ENCODE data around the gene SPARC.

- TF ChIP-seq CTCF (IDR thresholded peaks at IDR 0.05; ENCODE audit: insufficient read depth, low read length): no peak
- TF ChIP-seq, protein P1, sequence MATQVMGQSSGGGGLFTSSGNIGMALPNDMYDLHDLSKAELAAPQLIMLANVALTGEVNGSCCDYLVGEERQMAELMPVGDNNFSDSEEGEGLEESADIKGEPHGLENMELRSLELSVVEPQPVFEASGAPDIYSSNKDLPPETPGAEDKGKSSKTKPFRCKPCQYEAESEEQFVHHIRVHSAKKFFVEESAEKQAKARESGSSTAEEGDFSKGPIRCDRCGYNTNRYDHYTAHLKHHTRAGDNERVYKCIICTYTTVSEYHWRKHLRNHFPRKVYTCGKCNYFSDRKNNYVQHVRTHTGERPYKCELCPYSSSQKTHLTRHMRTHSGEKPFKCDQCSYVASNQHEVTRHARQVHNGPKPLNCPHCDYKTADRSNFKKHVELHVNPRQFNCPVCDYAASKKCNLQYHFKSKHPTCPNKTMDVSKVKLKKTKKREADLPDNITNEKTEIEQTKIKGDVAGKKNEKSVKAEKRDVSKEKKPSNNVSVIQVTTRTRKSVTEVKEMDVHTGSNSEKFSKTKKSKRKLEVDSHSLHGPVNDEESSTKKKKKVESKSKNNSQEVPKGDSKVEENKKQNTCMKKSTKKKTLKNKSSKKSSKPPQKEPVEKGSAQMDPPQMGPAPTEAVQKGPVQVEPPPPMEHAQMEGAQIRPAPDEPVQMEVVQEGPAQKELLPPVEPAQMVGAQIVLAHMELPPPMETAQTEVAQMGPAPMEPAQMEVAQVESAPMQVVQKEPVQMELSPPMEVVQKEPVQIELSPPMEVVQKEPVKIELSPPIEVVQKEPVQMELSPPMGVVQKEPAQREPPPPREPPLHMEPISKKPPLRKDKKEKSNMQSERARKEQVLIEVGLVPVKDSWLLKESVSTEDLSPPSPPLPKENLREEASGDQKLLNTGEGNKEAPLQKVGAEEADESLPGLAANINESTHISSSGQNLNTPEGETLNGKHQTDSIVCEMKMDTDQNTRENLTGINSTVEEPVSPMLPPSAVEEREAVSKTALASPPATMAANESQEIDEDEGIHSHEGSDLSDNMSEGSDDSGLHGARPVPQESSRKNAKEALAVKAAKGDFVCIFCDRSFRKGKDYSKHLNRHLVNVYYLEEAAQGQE (IDR thresholded peaks at IDR 0.05; ENCODE audit: insufficient replicate concordance, low read depth): no peak
- no peak for TF ChIP-seq POLR2AphosphoS5 (IDR thresholded peaks at IDR 0.05; ENCODE audit: low read depth)
- TF ChIP-seq GABPA (IDR thresholded peaks at IDR 0.05; ENCODE audit: low read depth): no peak
- TF ChIP-seq SPI1 (IDR thresholded peaks at IDR 0.05; ENCODE audit: borderline replicate concordance, low read depth): no peak
Measured at GRCh38 chr5:151718646-151719045, 31.9 kb upstream of the SPARC start.

Measured in HL-60 (cell line).